T-cell (primary cell): ENCODE data around the gene GRIN2C. TPM values are rescaled to one million over a fixed set of nuclear protein-coding genes. Genes with fewer than 3 reads are reported as not detected.

ENCODE experiments used
- ATAC-seq, 4 experiments: fragments of 200-7000 bp in 3 of 4; fragments of 150-1000 bp in 1 of 4; cut with Tn5 transposase; replicated peaks in 1 of 4; 1 replicate in 3 of 4; 2 replicates in 1 of 4; pipeline ENCODE4 v1.10.0; 2021; ENCODE audit warnings: moderate library complexity in 3 of 4, mild to moderate bottlenecking in 2 of 4, moderate number of reproducible peaks in 1 of 4
- CTCF ChIA-PET, 2 donors: fragments of 300-600 bp; sonication (Branson Sonifier 250); formaldehyde crosslinking; loops; one replicate each; lab custom pipeline; 2022; ENCODE audit warnings: antibody characterized with exemption in 2 of 2; lab: Charles Lee
- POLR2A ChIA-PET, 2 donors: fragments of 300-600 bp; sonication (Branson Sonifier 250); formaldehyde crosslinking; loops; one replicate each; lab custom pipeline; 2022; ENCODE audit warnings: antibody characterized with exemption in 2 of 2; lab: Charles Lee
- DNase-seq, 35 experiments: peaks; one replicate each; pipeline versions ENCODE4 v3.0.0 to v3.0.0-alpha.2; 2013 to 2023
- H3K27ac ChIP-seq: one replicate; pipeline ENCODE4 v1.5.1; 2013; ENCODE audit warnings: low read length
- H3K27me3 ChIP-seq, 2 experiments: replicated peaks in 1 of 2; 1 replicate in 1 of 2; 2 replicates in 1 of 2; pipeline versions ENCODE4 v1.6.1 to v1.7.0; 2013; ENCODE audit warnings: low read length in 1 of 2, mixed read lengths in 1 of 2; ENCODE audit not compliant: control insufficient read depth in 2 of 2, insufficient read depth in 2 of 2; ENCODE audit errors: extremely low read depth in 1 of 2
- H3K36me3 ChIP-seq, 2 donors: 1 replicate in 1 of 2; 2 replicates in 1 of 2; pipeline versions ENCODE4 v1.6.1 to v1.7.0; 2013; ENCODE audit warnings: low read length in 1 of 2; ENCODE audit not compliant: control insufficient read depth in 2 of 2, insufficient read depth in 1 of 2; ENCODE audit errors: extremely low read depth in 1 of 2
- H3K4me1 ChIP-seq, 2 experiments: 1 replicate in 1 of 2; 2 replicates in 1 of 2; pipeline versions ENCODE4 v1.6.1 to v1.7.0; 2013; ENCODE audit warnings: low read length in 2 of 2, mixed read lengths in 1 of 2; ENCODE audit not compliant: insufficient read depth in 2 of 2, control insufficient read depth in 1 of 2; ENCODE audit errors: extremely low read depth in 1 of 2
- H3K4me3 ChIP-seq, 2 donors: 1 replicate in 1 of 2; 2 replicates in 1 of 2; pipeline versions ENCODE4 v1.5.1 to v1.7.0; 2013; ENCODE audit warnings: mild to moderate bottlenecking in 2 of 2, low read length in 1 of 2, moderate library complexity in 1 of 2; ENCODE audit not compliant: control insufficient read depth in 1 of 2; ENCODE audit errors: extremely low read depth in 1 of 2
- H3K9me3 ChIP-seq: 2 replicates; pipeline ENCODE4 v1.7.0; 2013
- H3K27ac Mint-ChIP-seq, 2 donors: one replicate each; pipeline ENCODE4 v1.8.0; 2020 to 2021; ENCODE audit warnings: mild to moderate bottlenecking in 2 of 2, mixed read lengths in 2 of 2
- H3K27me3 Mint-ChIP-seq, 2 donors: one replicate each; pipeline ENCODE4 v1.8.0; 2021 to 2022; ENCODE audit warnings: mixed read lengths in 2 of 2
- H3K36me3 Mint-ChIP-seq: one replicate; pipeline ENCODE4 v1.8.0; 2021; ENCODE audit warnings: mixed read lengths
- H3K4me1 Mint-ChIP-seq, 3 donors: one replicate each; pipeline ENCODE4 v1.8.0; 2020 to 2022; ENCODE audit warnings: mixed read lengths in 3 of 3, mild to moderate bottlenecking in 1 of 3
- H3K4me3 Mint-ChIP-seq, 3 donors: one replicate each; pipeline ENCODE4 v1.8.0; 2020 to 2022; ENCODE audit warnings: mild to moderate bottlenecking in 3 of 3, mixed read lengths in 3 of 3, moderate library complexity in 3 of 3
- H3K9me3 Mint-ChIP-seq, 3 donors: one replicate each; pipeline ENCODE4 v1.8.0; 2020 to 2022; ENCODE audit warnings: mixed read lengths in 3 of 3
- WGBS: methylation state at CpG from one replicate; pipeline ENCODE4 v1.1.5; 2013; ENCODE audit warnings: missing lambda C conversion rate; ENCODE audit not compliant: insufficient coverage; 5-methylcytosine and 5-hydroxymethylcytosine counted together
- total RNA-seq, 35 experiments: library from RNA in 6 of 35; stranded (reverse) in 6 of 35; fragments of 120-200 nt in 1 of 35; gene quantifications; one replicate each; pipeline versions ENCODE4 v1.2.1 to v1.2.4 and lab custom pipeline; 2013 to 2026

Gene GRIN2C
- total RNA-seq, 5 donors from 2014 or later (not counting 1 experiment from before 2014, with no cell fraction given) = not detected

- Histone ChIP-seq H3K27me3 (peaks cover 0 to 19% of the 10 kb centered on the region in 2 experiments), H3K4me3 (no peak overlapping the region), H3K9me3 (no peaks in the 10 kb centered on the region), H3K27ac (no peak overlapping the region), H3K4me1 (peaks cover 0 to 17% of the 10 kb centered on the region in 2 experiments), H3K36me3 (peaks cover 15 to 23% of the 10 kb centered on the region in 2 donors)
- WGBS = 84% methylated on average over 2 of the region's 7 CpGs
- H3K4me1 Mint-ChIP-seq = peaks cover 15 to 21% (median 16%) of the 10 kb centered on the region in 3 donors
- no peaks in the 10 kb centered on the region for H3K9me3 Mint-ChIP-seq
- H3K27me3 Mint-ChIP-seq = peaks cover 11 to 13% of the 10 kb centered on the region in 2 donors
- DNase-seq = no peak
- ATAC-seq = no peak
- H3K4me3 Mint-ChIP-seq = no peak overlapping the region
- ChIA-PET CTCF (interaction anchor here in 1 of 2 donors (0.6 kb wide), 2 partner anchors 14 to 67 kb away, joined by 3 to 4 read pairs; no protein-coding TSS in a partner anchor), POLR2A (no interaction called here)
- no peak overlapping the region for H3K27ac Mint-ChIP-seq
- H3K36me3 Mint-ChIP-seq = peaks cover 30% of the 10 kb centered on the region
Measured at GRCh38 chr17:74839990-74840852, 19.5 kb downstream of the GRIN2C start.

- H3K4me1 Mint-ChIP-seq = peaks cover 15 to 21% (median 16%) of the 10 kb centered on the region in 3 donors
- no peak overlapping the region for H3K4me3 Mint-ChIP-seq
- H3K27ac Mint-ChIP-seq = no peak overlapping the region
- H3K9me3 ChIP-seq = no peaks in the 10 kb centered on the region
- H3K36me3 Mint-ChIP-seq = peaks cover 28% of the 10 kb centered on the region
- no peaks in the 10 kb centered on the region for H3K9me3 Mint-ChIP-seq
- ChIA-PET CTCF (interaction anchor here in 1 of 2 donors (1.4 kb wide), 1 partner anchor 24 kb away, joined by 3 read pairs; no protein-coding TSS in a partner anchor), POLR2A (no interaction called here)
- H3K4me1 ChIP-seq = peaks cover 0 to 17% of the 10 kb centered on the region in 2 experiments
- ATAC-seq (no peak), DNase-seq (no peak)
- no peak overlapping the region for H3K27ac ChIP-seq
- 95% methylated on average over 9 of the region's 9 CpGs for WGBS
- peaks cover 6 to 11% of the 10 kb centered on the region in 2 donors for H3K27me3 Mint-ChIP-seq
- peaks cover 0 to 16% of the 10 kb centered on the region in 2 experiments for H3K27me3 ChIP-seq
- peaks cover 15 to 28% of the 10 kb centered on the region in 2 donors for H3K36me3 ChIP-seq
- H3K4me3 ChIP-seq = no peak overlapping the region
Measured at GRCh38 chr17:74838274-74838673, 21.4 kb downstream of the GRIN2C start.

GRCh38 chr17:74836691-74837467 lies 22.8 kb downstream of the GRIN2C start:
- Histone ChIP-seq H3K27ac (no peak overlapping the region), H3K4me1 (peaks cover 0 to 9% of the 10 kb centered on the region in 2 experiments), H3K9me3 (no peaks in the 10 kb centered on the region), H3K27me3 (peaks cover 0 to 9% of the 10 kb centered on the region in 2 experiments), H3K36me3 (peaks cover 15 to 28% of the 10 kb centered on the region in 2 donors), H3K4me3 (no peak overlapping the region)
- peaks cover 10 to 19% (median 13%) of the 10 kb centered on the region in 3 donors for H3K4me1 Mint-ChIP-seq
- no peaks in the 10 kb centered on the region for H3K9me3 Mint-ChIP-seq
- H3K36me3 Mint-ChIP-seq = peaks cover 31% of the 10 kb centered on the region
- 88% methylated on average over 19 of the region's 19 CpGs for WGBS
- ChIA-PET CTCF (no interaction called here), POLR2A (no interaction called here)
- no peak overlapping the region for H3K27ac Mint-ChIP-seq
- peaks cover 4 to 8% of the 10 kb centered on the region in 2 donors for H3K27me3 Mint-ChIP-seq
- DNase-seq (no peak), ATAC-seq (no peak)
- H3K4me3 Mint-ChIP-seq = no peak overlapping the region

GRCh38 chr17:74836191-74836590 lies 23.5 kb downstream of the GRIN2C start:
- peaks cover 8 to 12% (median 10%) of the 10 kb centered on the region in 3 donors for H3K4me1 Mint-ChIP-seq
- H3K27ac ChIP-seq = no peak overlapping the region
- H3K4me3 Mint-ChIP-seq = peak overlapping the region in 1 of 3 donors; percentile 1
- peaks cover 0 to 5% of the 10 kb centered on the region in 2 donors for H3K27me3 Mint-ChIP-seq
- ATAC-seq (no peak), DNase-seq (no peak)
- no peaks in the 10 kb centered on the region for H3K9me3 ChIP-seq
- peaks cover 0 to 8% of the 10 kb centered on the region in 2 experiments for H3K4me1 ChIP-seq
- H3K9me3 Mint-ChIP-seq = no peaks in the 10 kb centered on the region
- H3K36me3 Mint-ChIP-seq = peaks cover 29% of the 10 kb centered on the region
- H3K27me3 ChIP-seq = peaks cover 0 to 2% of the 10 kb centered on the region in 2 experiments
- WGBS = 94% methylated on average over 25 of the region's 26 CpGs
- CTCF ChIA-PET = no interaction called here
- H3K27ac Mint-ChIP-seq = no peak overlapping the region
- H3K4me3 ChIP-seq = no peak overlapping the region
- peaks cover 15 to 28% of the 10 kb centered on the region in 2 donors for H3K36me3 ChIP-seq
- POLR2A ChIA-PET = no interaction called here

GRCh38 chr17:74833501-74834377 lies 25.9 kb downstream of the GRIN2C start:
- no peaks in the 10 kb centered on the region for H3K27me3 Mint-ChIP-seq
- peaks cover 42% of the 10 kb centered on the region for H3K36me3 Mint-ChIP-seq
- no peaks in the 10 kb centered on the region for H3K9me3 Mint-ChIP-seq
- ChIA-PET CTCF (interaction anchor here in 1 of 2 donors (0.6 kb wide), 1 partner anchor 31 kb away, joined by 3 read pairs; no protein-coding TSS in a partner anchor), POLR2A (no interaction called here)
- 67% methylated on average over 13 of the region's 16 CpGs for WGBS
- peak in 1 of 35 experiments; percentile 27 for DNase-seq
- no peak overlapping the region for H3K27ac ChIP-seq
- no peaks in the 10 kb centered on the region for H3K9me3 ChIP-seq
- ATAC-seq = no peak
- H3K4me3 Mint-ChIP-seq = no peak overlapping the region
- H3K4me1 ChIP-seq = no peaks in the 10 kb centered on the region
- H3K27me3 ChIP-seq = no peaks in the 10 kb centered on the region
- no peaks in the 10 kb centered on the region for H3K4me1 Mint-ChIP-seq
- peaks cover 19 to 41% of the 10 kb centered on the region in 2 donors for H3K36me3 ChIP-seq
- no peak overlapping the region for H3K27ac Mint-ChIP-seq
- H3K4me3 ChIP-seq = no peak overlapping the region
